Hepatocyte (in vitro differentiated cells): ENCODE measurements around the gene PDRG1.

Experiments
- EZH2 ChIP-seq: fragments of 200-600 bp; sonication (generic); IDR thresholded peaks from 2 replicates; pipeline ENCODE4 v1.6.1; 2016; ENCODE audit warnings: antibody characterized with exemption, mild to moderate bottlenecking, borderline replicate concordance
- EZH2phosphoT487 ChIP-seq: fragments of 200-600 bp; sonication (generic); IDR thresholded peaks from one replicate; pipeline ENCODE4 v1.6.1; 2018; ENCODE audit warnings: antibody characterized with exemption, mild to moderate bottlenecking, low read depth, moderate library complexity; ENCODE audit not compliant: unreplicated experiment, severe bottlenecking
- TF ChIP-seq, protein P1 (sequence below): fragments of 200-600 bp; sonication (generic); IDR thresholded peaks from 2 replicates; pipeline ENCODE4 v1.5.1; 2016; ENCODE audit warnings: antibody characterized with exemption, mild to moderate bottlenecking; ENCODE audit not compliant: poor library complexity

DNA sequence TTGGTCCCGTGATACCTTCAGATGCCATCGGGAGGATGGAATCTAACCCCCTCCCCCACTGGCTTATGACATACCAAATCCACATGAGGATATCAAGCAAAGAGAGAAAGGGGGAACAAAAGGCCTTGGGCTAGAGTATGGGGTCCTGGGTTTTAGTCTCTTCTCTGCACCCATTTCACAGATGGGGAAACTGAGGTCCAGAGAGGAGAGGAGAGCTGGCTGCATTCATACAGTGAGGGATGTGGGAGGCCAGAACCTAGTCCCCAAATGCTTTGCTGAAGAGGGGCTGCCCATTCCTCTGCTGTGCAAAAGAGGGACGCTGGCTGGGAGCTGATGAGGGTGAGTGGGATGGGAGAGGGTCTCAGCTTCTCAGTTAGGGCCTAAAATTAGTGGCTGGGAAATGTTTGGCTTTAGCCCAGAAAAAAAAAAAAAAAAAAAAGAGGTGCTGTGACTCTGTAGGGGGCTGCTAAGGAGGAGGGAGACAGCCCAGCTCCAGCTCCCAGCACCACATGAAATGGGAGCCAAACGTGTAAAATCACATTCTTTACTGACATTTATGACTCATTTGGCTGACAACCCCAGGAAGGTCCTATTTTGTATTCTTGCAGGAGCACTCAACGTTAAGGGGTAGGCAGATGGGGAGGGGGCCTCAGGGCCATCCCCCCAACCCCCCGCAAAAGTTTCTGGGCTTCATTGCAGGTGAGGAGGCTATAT is 28.0 kb upstream of the PDRG1 start:
- TF ChIP-seq, protein P1, sequence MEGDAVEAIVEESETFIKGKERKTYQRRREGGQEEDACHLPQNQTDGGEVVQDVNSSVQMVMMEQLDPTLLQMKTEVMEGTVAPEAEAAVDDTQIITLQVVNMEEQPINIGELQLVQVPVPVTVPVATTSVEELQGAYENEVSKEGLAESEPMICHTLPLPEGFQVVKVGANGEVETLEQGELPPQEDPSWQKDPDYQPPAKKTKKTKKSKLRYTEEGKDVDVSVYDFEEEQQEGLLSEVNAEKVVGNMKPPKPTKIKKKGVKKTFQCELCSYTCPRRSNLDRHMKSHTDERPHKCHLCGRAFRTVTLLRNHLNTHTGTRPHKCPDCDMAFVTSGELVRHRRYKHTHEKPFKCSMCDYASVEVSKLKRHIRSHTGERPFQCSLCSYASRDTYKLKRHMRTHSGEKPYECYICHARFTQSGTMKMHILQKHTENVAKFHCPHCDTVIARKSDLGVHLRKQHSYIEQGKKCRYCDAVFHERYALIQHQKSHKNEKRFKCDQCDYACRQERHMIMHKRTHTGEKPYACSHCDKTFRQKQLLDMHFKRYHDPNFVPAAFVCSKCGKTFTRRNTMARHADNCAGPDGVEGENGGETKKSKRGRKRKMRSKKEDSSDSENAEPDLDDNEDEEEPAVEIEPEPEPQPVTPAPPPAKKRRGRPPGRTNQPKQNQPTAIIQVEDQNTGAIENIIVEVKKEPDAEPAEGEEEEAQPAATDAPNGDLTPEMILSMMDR, result no peak
- TF ChIP-seq EZH2 (no peak), EZH2phosphoT487 (no peak)
